ENCODE data around the gene GALE.
"Not testable (repeated sequence)": the region's sequence is repeated elsewhere in the genome, so short reads cannot be mapped to it uniquely, and the experiment has no call there.

- TF ChIP-seq, protein P1, sequence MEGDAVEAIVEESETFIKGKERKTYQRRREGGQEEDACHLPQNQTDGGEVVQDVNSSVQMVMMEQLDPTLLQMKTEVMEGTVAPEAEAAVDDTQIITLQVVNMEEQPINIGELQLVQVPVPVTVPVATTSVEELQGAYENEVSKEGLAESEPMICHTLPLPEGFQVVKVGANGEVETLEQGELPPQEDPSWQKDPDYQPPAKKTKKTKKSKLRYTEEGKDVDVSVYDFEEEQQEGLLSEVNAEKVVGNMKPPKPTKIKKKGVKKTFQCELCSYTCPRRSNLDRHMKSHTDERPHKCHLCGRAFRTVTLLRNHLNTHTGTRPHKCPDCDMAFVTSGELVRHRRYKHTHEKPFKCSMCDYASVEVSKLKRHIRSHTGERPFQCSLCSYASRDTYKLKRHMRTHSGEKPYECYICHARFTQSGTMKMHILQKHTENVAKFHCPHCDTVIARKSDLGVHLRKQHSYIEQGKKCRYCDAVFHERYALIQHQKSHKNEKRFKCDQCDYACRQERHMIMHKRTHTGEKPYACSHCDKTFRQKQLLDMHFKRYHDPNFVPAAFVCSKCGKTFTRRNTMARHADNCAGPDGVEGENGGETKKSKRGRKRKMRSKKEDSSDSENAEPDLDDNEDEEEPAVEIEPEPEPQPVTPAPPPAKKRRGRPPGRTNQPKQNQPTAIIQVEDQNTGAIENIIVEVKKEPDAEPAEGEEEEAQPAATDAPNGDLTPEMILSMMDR (IDR thresholded peaks at IDR 0.05) = not testable (repeated sequence)
- TF ChIP-seq POLR2A, POLR2AphosphoS5, EP300 (IDR thresholded peaks at IDR 0.05): not testable (repeated sequence)
Observed at GRCh38 chr1:23802809-23803342, 2.3 kb upstream of the GALE start.
